DND-41 (cell line): Measurements from ENCODE around the gene ZNF511.
"Not testable (repeated sequence)": the region's sequence is repeated elsewhere in the genome, so short reads cannot be mapped to it uniquely, and the experiment has no call there.

ENCODE experiments used
- ATAC-seq: fragments of 200-7000 bp; cut with Tn5 transposase; 3 replicates; pipeline ENCODE4 v1.9.1; 2021; ENCODE audit warnings: low read depth; ENCODE audit not compliant: insufficient read depth
- DNase-seq: peaks from one replicate; pipeline ENCODE4 v3.0.0-alpha.2; 2020
- H2AFZ ChIP-seq: 2 replicates; pipeline ENCODE4 v1.6.0; 2012; ENCODE audit warnings: low read depth, low read length
- H3K27ac ChIP-seq: 2 replicates; pipeline ENCODE4 v1.5.1; 2012; ENCODE audit warnings: low read length, inconsistent platforms
- H3K27me3 ChIP-seq: fragments of 200-600 bp; sonication (generic); 2 replicates; pipeline ENCODE4 v1.6.0; 2012; ENCODE audit warnings: low read length, mild to moderate bottlenecking, inconsistent platforms; ENCODE audit not compliant: insufficient read depth, poor library complexity
- H3K36me3 ChIP-seq: 2 replicates; pipeline ENCODE4 v1.5.1; 2012; ENCODE audit warnings: low read length, inconsistent platforms; ENCODE audit not compliant: insufficient read depth
- H3K4me1 ChIP-seq: 2 replicates; pipeline ENCODE4 v1.5.1; 2012; ENCODE audit warnings: mild to moderate bottlenecking, low read length; ENCODE audit not compliant: insufficient read depth
- H3K4me2 ChIP-seq: 2 replicates; pipeline ENCODE4 v1.6.0; 2012; ENCODE audit warnings: mild to moderate bottlenecking, moderate library complexity, low read length, inconsistent platforms; ENCODE audit not compliant: insufficient read depth
- H3K4me3 ChIP-seq, 2 experiments: fragments of 200-600 bp in 1 of 2; shearing (Covaris generic) in 1 of 2; 2 replicates each; pipeline ENCODE4 v1.5.1; 2012 to 2016; ENCODE audit warnings: inconsistent platforms in 2 of 2, low read length in 2 of 2, mild to moderate bottlenecking in 2 of 2, low read depth in 1 of 2, moderate library complexity in 1 of 2
- H3K79me2 ChIP-seq: 2 replicates; pipeline ENCODE4 v1.6.0; 2012; ENCODE audit warnings: low read length, inconsistent platforms; ENCODE audit not compliant: insufficient read depth
- H3K9ac ChIP-seq: 2 replicates; pipeline ENCODE4 v1.6.0; 2012; ENCODE audit warnings: low read depth, mild to moderate bottlenecking, inconsistent platforms, low read length, moderate library complexity
- H3K9me3 ChIP-seq: 2 replicates; pipeline ENCODE4 v1.5.1; 2012; ENCODE audit warnings: low read length, moderate library complexity, mild to moderate bottlenecking, inconsistent platforms; ENCODE audit not compliant: insufficient read depth, severe bottlenecking
- H4K20me1 ChIP-seq: 2 replicates; pipeline ENCODE4 v1.6.0; 2012; ENCODE audit warnings: low read length; ENCODE audit not compliant: insufficient read depth
- EZH2 ChIP-seq: IDR thresholded peaks from 3 replicates; pipeline ENCODE4 v1.6.1; 2012; ENCODE audit warnings: borderline replicate concordance, low read depth, mild to moderate bottlenecking, moderate library complexity, low read length, inconsistent platforms; ENCODE audit not compliant: severe bottlenecking
- TF ChIP-seq, protein P1 (sequence below): IDR thresholded peaks from 2 replicates; pipeline ENCODE4 v1.5.1; 2012; ENCODE audit warnings: borderline replicate concordance, low read length, moderate library complexity, mild to moderate bottlenecking; ENCODE audit not compliant: poor library complexity, severe bottlenecking; ENCODE audit errors: extremely low read depth

ZNF511 gene

DNA sequence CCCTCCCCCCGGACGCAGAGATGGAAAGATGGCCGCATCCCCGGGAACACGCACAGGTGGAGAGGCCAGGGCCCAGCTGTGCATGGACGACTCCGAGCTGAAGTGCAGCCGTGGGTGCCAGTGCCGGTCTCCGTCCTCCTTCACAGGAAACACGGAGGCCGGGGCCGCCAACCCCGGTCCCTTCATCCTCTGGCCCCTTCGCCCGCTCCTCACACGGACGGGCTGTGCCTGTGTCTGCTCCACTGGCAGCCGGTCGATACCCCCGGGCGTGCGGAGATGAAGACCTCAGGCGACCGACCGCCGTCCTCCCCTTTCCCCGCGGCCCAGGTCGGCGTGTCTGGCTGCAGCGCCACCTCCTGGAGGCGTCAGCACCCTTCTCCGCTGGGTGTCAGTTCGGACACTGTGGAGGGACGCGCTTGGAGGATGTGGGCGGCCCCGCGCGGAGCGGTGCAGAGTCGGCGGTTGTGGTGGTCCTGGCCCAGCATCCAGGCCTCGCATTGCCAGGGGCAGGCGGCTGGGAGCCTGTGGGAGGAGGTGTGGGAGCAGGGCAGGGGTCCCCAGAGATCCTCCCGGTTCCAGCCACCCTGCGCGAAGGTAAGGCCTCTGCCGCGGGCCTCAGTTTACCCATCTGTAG is 9.9 kb downstream of the ZNF511 start:
- peak overlapping the region in 1 of 2 experiments; percentile 44; a peak in 2 of 4 replicates for H3K4me3 ChIP-seq
- no peak overlapping the region for H3K27ac ChIP-seq
- H3K36me3 ChIP-seq = no peaks in the 10 kb centered on the region
- peak overlapping the region; percentile 64 for H3K4me2 ChIP-seq
- DNase-seq (peak; percentile 63), ATAC-seq (peak; percentile 91)
- peaks cover 10% of the 10 kb centered on the region for H3K27me3 ChIP-seq
- peaks cover 4% of the 10 kb centered on the region; the same call in 1 of the 2 replicates for H4K20me1 ChIP-seq
- H2AFZ ChIP-seq = peak overlapping the region; percentile 53
- peaks cover 6% of the 10 kb centered on the region for H3K4me1 ChIP-seq
- TF ChIP-seq, protein P1, sequence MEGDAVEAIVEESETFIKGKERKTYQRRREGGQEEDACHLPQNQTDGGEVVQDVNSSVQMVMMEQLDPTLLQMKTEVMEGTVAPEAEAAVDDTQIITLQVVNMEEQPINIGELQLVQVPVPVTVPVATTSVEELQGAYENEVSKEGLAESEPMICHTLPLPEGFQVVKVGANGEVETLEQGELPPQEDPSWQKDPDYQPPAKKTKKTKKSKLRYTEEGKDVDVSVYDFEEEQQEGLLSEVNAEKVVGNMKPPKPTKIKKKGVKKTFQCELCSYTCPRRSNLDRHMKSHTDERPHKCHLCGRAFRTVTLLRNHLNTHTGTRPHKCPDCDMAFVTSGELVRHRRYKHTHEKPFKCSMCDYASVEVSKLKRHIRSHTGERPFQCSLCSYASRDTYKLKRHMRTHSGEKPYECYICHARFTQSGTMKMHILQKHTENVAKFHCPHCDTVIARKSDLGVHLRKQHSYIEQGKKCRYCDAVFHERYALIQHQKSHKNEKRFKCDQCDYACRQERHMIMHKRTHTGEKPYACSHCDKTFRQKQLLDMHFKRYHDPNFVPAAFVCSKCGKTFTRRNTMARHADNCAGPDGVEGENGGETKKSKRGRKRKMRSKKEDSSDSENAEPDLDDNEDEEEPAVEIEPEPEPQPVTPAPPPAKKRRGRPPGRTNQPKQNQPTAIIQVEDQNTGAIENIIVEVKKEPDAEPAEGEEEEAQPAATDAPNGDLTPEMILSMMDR = peak; percentile 76
- no peak for TF ChIP-seq EZH2
- no peaks in the 10 kb centered on the region for H3K79me2 ChIP-seq
- H3K9ac ChIP-seq = no peak overlapping the region; the same call in 1 of the 2 replicates
- H3K9me3 ChIP-seq = no peaks in the 10 kb centered on the region

DNA sequence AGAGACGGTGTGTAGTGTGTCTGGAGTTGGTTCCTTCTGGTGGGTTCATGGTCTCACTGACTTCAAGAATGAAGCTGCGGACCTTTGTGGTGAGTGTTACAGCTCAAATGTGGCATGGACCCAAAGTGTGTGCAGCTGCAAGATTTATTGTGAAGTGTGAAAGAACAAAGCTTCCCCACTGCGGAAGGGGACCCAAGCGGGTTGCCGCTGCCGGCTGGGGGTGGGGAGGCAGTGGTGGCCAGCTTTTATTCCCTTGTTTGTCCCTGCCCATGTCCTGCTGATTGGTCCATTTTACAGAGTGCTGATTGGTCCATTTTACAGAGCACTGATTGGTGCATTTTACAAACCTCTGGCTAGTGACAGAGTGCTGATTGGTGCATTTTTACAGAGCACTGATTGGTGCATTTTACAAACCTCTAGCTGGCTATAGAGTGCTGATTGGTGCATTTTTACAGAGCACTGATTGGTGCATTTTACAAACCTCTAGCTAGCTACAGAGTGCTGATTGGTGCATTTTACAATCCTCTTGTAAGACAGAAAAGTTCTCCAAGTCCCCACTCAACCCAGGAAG is 12.2 kb downstream of the ZNF511 start:
- H3K79me2 ChIP-seq, H2AFZ ChIP-seq, H3K27ac ChIP-seq, H3K9ac ChIP-seq, H3K9me3 ChIP-seq, H4K20me1 ChIP-seq, H3K36me3 ChIP-seq, H3K4me2 ChIP-seq, DNase-seq, H3K4me3 ChIP-seq, ATAC-seq: not testable (repeated sequence)
- peaks cover 10% of the 10 kb centered on the region for H3K27me3 ChIP-seq
- peaks cover 14% of the 10 kb centered on the region for H3K4me1 ChIP-seq

DNA sequence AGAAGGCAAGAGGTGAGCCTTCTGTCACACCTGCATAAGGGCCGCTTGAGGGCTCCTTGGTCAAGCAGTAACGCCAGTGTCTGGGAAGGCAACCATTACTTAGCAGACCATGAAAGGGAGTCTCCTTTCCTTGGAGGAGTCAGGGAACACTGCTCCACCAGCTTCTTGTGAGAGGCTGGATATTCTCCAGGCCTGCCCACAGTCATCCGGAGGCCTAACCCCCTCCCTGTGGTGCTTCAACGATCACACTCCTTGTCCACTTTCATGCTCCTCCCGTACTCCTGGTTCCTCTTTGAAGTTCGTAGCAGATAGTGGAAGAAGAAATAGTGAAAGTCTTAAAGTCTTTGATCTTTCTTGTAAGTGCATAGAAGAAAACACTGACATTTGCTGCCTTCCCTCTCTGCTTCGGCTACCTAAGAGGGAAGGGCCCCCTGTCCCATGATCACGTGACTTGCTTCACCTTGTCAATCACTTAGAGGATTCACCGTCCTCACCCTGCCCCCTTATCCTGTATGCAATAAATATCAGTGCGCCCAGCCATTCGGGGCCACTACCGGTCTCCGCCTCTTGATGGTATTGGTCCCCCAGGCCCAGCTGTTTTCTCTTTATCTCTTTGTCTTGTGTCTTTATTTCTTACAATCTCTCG is 13.5 kb downstream of the ZNF511 start:
- H3K4me1 ChIP-seq = peaks cover 14% of the 10 kb centered on the region

DNA sequence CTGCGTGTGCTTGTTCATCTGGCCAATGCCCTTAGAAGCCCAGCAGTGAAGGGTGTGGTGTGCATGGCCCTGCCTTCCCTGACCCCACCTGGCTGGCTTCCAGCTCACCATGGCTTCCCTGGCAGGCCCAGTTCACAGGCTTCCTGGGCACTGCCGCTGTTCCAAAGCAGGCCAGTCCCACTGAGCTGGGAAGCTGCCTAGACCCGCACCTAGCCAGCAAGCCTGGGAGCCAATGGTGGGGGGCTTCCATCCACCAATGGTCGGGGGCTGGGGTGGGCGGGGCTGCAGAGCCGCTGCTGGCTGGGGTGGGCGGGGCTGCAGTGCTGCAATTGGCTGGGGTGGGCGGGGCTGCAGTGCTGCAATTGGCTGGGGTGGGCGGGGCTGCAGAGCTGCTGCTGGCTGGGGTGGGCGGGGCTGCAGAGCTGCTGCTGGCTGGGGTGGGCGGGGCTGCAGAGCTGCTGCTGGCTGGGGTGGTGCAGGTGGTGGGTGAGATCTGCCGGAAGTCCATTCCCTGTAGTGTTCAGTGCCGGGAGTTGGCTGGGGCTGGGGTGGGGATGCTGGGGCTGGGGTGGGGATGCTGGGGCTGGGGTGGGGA is 15.6 kb downstream of the ZNF511 start:
- peak overlapping the region; percentile 62; the same call in 1 of the 2 replicates for H3K4me2 ChIP-seq
- ATAC-seq (peak; percentile 98), DNase-seq (peak; percentile 89)
- no peaks in the 10 kb centered on the region for H3K9me3 ChIP-seq
- no peak overlapping the region for H2AFZ ChIP-seq
- H3K4me1 ChIP-seq = peaks cover 8% of the 10 kb centered on the region
- TF ChIP-seq, protein P1 = no peak
- no peaks in the 10 kb centered on the region for H3K79me2 ChIP-seq
- peaks cover 2% of the 10 kb centered on the region; the same call in 1 of the 2 replicates for H4K20me1 ChIP-seq
- peaks cover 5% of the 10 kb centered on the region for H3K27me3 ChIP-seq
- H3K27ac ChIP-seq = no peak overlapping the region
- H3K4me3 ChIP-seq = no peak overlapping the region
- no peaks in the 10 kb centered on the region for H3K36me3 ChIP-seq
- H3K9ac ChIP-seq = no peak overlapping the region

More for the DNA sequence above, 13.5 kb downstream of the ZNF511 start:
- not testable (repeated sequence) for H2AFZ ChIP-seq, H3K9me3 ChIP-seq, ATAC-seq, H3K36me3 ChIP-seq, H3K27ac ChIP-seq, DNase-seq, H3K9ac ChIP-seq, H4K20me1 ChIP-seq, H3K4me3 ChIP-seq, H3K79me2 ChIP-seq, H3K4me2 ChIP-seq
- H3K27me3 ChIP-seq = peaks cover 10% of the 10 kb centered on the region
